PC-9 (cell line): Measurements from ENCODE around the gene CCR7. TPM values are rescaled to one million over a fixed set of nuclear protein-coding genes. Genes with fewer than 3 reads are reported as not detected.

Source experiments
- BruUV-seq: library from RNA; stranded (reverse); fragments of 400-500 nt; replicated peaks from 2 replicates; lab custom pipeline; 2021; lab: Mats Ljungman, UMichigan
- CTCF ChIA-PET: fragments of 300-600 bp; sonication (Branson Sonifier 250); formaldehyde crosslinking; loops from one replicate; lab custom pipeline; 2022; ENCODE audit warnings: antibody characterized with exemption; lab: Charles Lee
- POLR2A ChIA-PET: fragments of 300-600 bp; sonication (Branson Sonifier 250); formaldehyde crosslinking; loops from one replicate; lab custom pipeline; 2022; ENCODE audit warnings: antibody characterized with exemption; ENCODE audit not compliant: unreplicated experiment; lab: Charles Lee
- DNase-seq, 2 experiments: peaks; one replicate each; pipeline versions ENCODE4 v3.0.0 to v3.0.0-alpha.2; 2015 to 2022; ENCODE audit warnings: mixed read lengths in 1 of 2
- H2AFZ ChIP-seq: fragments of 200-600 bp; sonication (generic); 2 replicates; pipeline ENCODE4 v1.8.1; 2017; ENCODE audit warnings: antibody characterized with exemption
- H3F3A ChIP-seq: fragments of 200-600 bp; sonication (generic); 2 replicates; pipeline ENCODE4 v1.8.1; 2017; ENCODE audit warnings: antibody characterized with exemption, mild to moderate bottlenecking, low read depth; ENCODE audit not compliant: insufficient read depth
- H3K27ac ChIP-seq: fragments of 200-600 bp; sonication (generic); 2 replicates; pipeline ENCODE4 v1.6.1; 2016; ENCODE audit warnings: mixed run types
- H3K27me3 ChIP-seq: fragments of 200-600 bp; sonication (generic); 2 replicates; pipeline ENCODE4 v1.6.1; 2016; ENCODE audit warnings: low read depth, mixed run types; ENCODE audit not compliant: insufficient read depth
- H3K36me3 ChIP-seq: fragments of 200-600 bp; sonication (generic); 2 replicates; pipeline ENCODE4 v1.6.1; 2016; ENCODE audit warnings: low read depth, mixed run types
- H3K4me1 ChIP-seq: fragments of 200-600 bp; sonication (generic); replicated peaks from 2 replicates; pipeline ENCODE4 v1.6.1; 2016; ENCODE audit warnings: mixed run types; ENCODE audit not compliant: insufficient read depth
- H3K4me2 ChIP-seq: fragments of 200-600 bp; sonication (generic); 2 replicates; pipeline ENCODE4 v1.6.1; 2017; ENCODE audit warnings: mixed run types
- H3K4me3 ChIP-seq: fragments of 200-600 bp; sonication (generic); 2 replicates; pipeline ENCODE4 v1.6.1; 2016; ENCODE audit warnings: mixed run types
- H3K79me2 ChIP-seq: fragments of 200-600 bp; sonication (generic); 2 replicates; pipeline ENCODE4 v1.6.1; 2017; ENCODE audit warnings: low read depth, mixed run types
- H3K9me2 ChIP-seq: fragments of 200-600 bp; sonication (generic); 2 replicates; pipeline ENCODE4 v1.8.1; 2017; ENCODE audit warnings: mild to moderate bottlenecking; ENCODE audit not compliant: insufficient read depth
- H3K9me3 ChIP-seq: fragments of 200-600 bp; sonication (generic); 2 replicates; pipeline ENCODE4 v1.8.1; 2016; ENCODE audit warnings: low read depth; ENCODE audit not compliant: insufficient read depth
- H4K20me1 ChIP-seq: fragments of 200-600 bp; sonication (generic); 2 replicates; pipeline ENCODE4 v1.8.1; 2017; ENCODE audit not compliant: insufficient read depth
- EZH2 ChIP-seq: fragments of 200-600 bp; sonication (generic); IDR thresholded peaks from 2 replicates; pipeline ENCODE4 v1.8.0; 2017; ENCODE audit warnings: antibody characterized with exemption, low read depth
- intact Hi-C: fragments of 100-400 bp; cut with micrococcal nuclease; formaldehyde crosslinking; loops from one replicate; pipeline ENCODE4 v1.10.0; 2022; ENCODE audit not compliant: unreplicated experiment
- total RNA-seq: library from RNA; stranded (reverse); gene quantifications from 2 replicates; pipeline ENCODE4 v1.2.3, GENCODE V29; 2021
- TF ChIP-seq, protein P1 (sequence below): fragments of 200-600 bp; sonication (generic); conservative IDR thresholded peaks from 2 replicates; pipeline ENCODE4 v1.6.1; 2017; ENCODE audit warnings: mixed run types, antibody characterized with exemption, mild to moderate bottlenecking, moderate library complexity

CCR7 gene
- total RNA-seq, 1 experiment from 2014 or later, result not detected

DNA sequence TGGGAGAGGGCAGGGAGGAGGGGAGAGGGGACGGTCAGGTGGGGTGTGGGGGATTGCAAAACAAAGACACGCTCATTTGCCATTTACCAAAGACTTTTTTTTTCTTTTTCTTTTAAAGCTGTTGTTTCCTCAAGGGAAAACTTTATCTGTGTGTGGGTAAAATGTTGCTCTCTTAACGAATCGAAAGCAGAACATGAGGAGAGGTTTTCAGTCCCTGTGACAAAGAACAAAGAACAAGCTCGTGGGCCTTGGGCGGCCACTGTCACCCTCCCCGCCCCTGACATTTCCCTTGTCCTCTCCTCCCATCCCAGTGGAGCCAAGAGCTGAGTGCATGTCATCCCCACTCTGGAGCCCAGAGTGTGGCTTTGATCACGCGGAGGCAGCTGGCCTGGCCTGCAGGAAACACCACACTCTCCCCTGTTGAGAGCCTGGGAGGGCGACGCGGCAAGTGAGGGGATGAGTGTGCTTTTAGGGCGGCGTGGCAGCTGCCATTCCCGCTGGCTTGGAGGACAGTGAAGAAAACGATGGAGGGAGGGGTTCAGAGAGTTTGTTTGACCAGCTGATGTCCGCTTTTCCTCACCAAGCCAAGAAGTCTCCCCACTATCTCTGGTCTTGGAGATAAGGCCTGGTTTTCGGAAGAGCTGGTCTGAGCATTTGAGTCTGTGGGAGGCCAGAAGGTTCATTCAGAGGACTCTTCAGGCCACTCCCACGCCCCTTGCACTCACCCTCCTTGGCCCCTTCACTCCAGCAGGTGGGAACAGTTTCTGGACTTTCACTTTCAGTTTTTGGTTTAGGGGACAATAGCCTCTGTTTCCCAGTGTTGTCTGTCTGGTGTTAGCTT, 11.4 kb downstream of the CCR7 start:
- Histone ChIP-seq H3K4me3 (no peak overlapping the region), H3K9me2 (no peaks in the 10 kb centered on the region), H3K9me3 (no peaks in the 10 kb centered on the region), H3F3A (peaks cover 25% of the 10 kb centered on the region), H4K20me1 (no peaks in the 10 kb centered on the region), H3K36me3 (no peaks in the 10 kb centered on the region), H3K4me1 (peaks cover 35% of the 10 kb centered on the region), H3K79me2 (no peaks in the 10 kb centered on the region), H3K27ac (no peak overlapping the region), H3K27me3 (no peaks in the 10 kb centered on the region), H3K4me2 (no peak overlapping the region), H2AFZ (no peak overlapping the region)
- no TSS peak for BruUV-seq
- ChIA-PET POLR2A (no interaction called here), CTCF (no interaction called here)
- TF ChIP-seq, protein P1, sequence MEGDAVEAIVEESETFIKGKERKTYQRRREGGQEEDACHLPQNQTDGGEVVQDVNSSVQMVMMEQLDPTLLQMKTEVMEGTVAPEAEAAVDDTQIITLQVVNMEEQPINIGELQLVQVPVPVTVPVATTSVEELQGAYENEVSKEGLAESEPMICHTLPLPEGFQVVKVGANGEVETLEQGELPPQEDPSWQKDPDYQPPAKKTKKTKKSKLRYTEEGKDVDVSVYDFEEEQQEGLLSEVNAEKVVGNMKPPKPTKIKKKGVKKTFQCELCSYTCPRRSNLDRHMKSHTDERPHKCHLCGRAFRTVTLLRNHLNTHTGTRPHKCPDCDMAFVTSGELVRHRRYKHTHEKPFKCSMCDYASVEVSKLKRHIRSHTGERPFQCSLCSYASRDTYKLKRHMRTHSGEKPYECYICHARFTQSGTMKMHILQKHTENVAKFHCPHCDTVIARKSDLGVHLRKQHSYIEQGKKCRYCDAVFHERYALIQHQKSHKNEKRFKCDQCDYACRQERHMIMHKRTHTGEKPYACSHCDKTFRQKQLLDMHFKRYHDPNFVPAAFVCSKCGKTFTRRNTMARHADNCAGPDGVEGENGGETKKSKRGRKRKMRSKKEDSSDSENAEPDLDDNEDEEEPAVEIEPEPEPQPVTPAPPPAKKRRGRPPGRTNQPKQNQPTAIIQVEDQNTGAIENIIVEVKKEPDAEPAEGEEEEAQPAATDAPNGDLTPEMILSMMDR, result no peak
- no peak for TF ChIP-seq EZH2
- intact Hi-C loops, result no loop called here
- DNase-seq, result no peak

DNA sequence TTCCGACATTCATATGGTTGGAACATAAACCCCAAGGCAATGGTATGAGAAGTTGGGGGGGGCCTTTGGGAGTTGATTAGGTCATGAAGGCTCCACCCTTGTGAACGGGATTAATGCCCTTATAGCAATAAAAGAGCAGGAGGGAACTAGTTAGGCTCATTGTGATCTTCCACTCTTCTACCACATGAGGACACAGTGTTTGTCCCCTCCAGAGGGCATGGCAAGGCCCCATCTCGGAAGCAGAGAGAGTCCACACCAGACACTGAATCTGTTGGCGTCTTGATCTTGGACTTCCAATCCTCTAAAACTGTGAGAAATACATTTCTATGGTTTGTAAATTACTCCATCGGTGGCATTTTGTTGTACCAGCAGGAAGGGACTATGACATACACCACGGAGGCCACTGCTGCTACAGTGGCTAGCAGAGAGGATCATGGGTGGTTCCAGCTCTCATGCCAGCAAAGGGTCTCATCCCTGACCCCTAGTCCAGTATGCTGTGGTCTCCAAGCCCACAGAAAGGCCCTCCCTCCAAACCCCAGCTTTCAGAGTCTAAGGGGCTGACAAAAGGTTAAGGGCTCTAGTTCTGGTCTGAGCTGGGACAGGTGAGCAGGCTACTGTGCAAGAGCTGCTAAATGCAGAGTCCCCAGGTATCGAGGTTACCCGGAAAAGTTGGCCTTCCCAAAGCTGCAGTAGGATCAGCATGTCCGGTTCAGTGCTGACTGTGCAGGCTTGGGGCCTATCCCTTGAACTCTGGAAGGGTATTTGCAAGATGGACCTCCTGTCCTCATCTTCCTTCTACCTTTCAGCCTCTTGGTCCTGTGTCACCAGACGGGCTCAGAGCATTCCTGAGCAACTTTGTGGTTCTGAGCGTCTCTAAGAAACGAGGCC, 12.2 kb downstream of the CCR7 start:
- H2AFZ ChIP-seq, result no peak overlapping the region

More for the DNA sequence above, 12.2 kb downstream of the CCR7 start:
- intact Hi-C loops, result no loop called here
- Histone ChIP-seq H3K4me1 (peaks cover 44% of the 10 kb centered on the region), H3K36me3 (no peaks in the 10 kb centered on the region), H3K27ac (no peak overlapping the region), H3F3A (peaks cover 34% of the 10 kb centered on the region), H3K79me2 (no peaks in the 10 kb centered on the region), H3K4me2 (no peak overlapping the region), H3K9me3 (no peaks in the 10 kb centered on the region), H4K20me1 (no peaks in the 10 kb centered on the region), H3K9me2 (no peaks in the 10 kb centered on the region), H3K4me3 (no peak overlapping the region), H3K27me3 (no peaks in the 10 kb centered on the region)
- DNase-seq, result no peak
- ChIA-PET CTCF (no interaction called here), POLR2A (no interaction called here)
- no TSS peak for BruUV-seq
- TF ChIP-seq, protein P1, result no peak
- TF ChIP-seq EZH2, result no peak
